Measurements from ENCODE around the gene RASD1.
A peak's percentile ranks its signal among the peaks of the same experiment; 100 is the strongest.

Gene RASD1

DNA sequence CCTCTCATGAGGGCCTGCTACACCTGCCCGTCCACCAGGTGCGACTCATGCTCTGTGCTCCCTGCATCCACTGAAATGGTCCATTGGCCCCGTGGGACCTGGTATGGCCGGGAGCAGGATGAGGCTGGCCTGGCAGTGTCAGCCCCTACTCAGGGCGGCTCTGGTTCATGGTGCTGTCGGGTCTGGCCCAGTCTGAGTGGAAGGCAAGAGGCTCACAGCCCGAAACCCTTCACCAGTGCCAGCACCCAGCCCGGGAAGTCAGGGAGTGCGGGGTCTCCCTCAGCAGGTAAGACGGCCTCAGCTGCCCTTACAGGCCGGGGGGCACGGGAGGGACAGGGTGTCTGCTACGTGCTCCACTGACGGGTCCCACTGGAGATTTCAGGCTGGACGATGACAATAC is 40.5 kb upstream of the RASD1 start:
- ChIA-PET CTCF (interaction anchor here (1.3 to 1.9 kb wide), 2 partner anchors 11 to 33 kb away, joined by 4 to 7 read pairs; no protein-coding TSS in a partner anchor), POLR2A (no interaction called here)
- H3K4me3 ChIP-seq (ENCODE audit: low read depth, low read length), result no peak overlapping the region
- DNase-seq (ENCODE audit: low read depth, low spot score), result no peak
- TF ChIP-seq, protein P1, sequence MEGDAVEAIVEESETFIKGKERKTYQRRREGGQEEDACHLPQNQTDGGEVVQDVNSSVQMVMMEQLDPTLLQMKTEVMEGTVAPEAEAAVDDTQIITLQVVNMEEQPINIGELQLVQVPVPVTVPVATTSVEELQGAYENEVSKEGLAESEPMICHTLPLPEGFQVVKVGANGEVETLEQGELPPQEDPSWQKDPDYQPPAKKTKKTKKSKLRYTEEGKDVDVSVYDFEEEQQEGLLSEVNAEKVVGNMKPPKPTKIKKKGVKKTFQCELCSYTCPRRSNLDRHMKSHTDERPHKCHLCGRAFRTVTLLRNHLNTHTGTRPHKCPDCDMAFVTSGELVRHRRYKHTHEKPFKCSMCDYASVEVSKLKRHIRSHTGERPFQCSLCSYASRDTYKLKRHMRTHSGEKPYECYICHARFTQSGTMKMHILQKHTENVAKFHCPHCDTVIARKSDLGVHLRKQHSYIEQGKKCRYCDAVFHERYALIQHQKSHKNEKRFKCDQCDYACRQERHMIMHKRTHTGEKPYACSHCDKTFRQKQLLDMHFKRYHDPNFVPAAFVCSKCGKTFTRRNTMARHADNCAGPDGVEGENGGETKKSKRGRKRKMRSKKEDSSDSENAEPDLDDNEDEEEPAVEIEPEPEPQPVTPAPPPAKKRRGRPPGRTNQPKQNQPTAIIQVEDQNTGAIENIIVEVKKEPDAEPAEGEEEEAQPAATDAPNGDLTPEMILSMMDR (IDR thresholded peaks at IDR 0.05; ENCODE audit: insufficient read depth, low read length, missing control alignments), result no peak

DNA sequence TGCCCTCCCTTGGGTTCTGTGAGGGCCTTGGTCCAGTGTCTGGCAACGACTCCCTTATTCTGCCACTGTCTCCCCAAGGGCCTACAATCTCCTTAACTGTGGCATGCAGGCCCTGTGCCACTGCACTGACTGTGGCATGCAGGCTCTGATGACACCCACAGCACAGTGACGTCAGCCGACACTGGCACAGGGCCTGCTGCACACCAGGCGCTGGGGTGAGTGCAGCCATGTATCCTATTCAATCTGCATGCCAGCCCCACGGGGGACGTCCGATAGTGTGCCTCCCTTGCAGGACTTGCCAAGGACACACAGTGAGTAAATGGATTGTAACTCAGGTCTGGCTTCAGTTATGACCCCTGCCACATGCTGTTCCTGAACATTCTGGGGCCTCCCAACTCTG is 39.8 kb upstream of the RASD1 start:
- TF ChIP-seq, protein P1 (IDR thresholded peaks at IDR 0.05; ENCODE audit: insufficient read depth, low read length, missing control alignments), result no peak
- ChIA-PET CTCF (interaction anchor here (1.4 to 1.9 kb wide), 2 partner anchors 34 to 39 kb away, joined by 3 to 7 read pairs; no protein-coding TSS in a partner anchor), POLR2A (no interaction called here)
- no peak overlapping the region for H3K4me3 ChIP-seq (ENCODE audit: low read depth, low read length)
- peak; percentile 41 for DNase-seq (ENCODE audit: low read depth, low spot score)

DNA sequence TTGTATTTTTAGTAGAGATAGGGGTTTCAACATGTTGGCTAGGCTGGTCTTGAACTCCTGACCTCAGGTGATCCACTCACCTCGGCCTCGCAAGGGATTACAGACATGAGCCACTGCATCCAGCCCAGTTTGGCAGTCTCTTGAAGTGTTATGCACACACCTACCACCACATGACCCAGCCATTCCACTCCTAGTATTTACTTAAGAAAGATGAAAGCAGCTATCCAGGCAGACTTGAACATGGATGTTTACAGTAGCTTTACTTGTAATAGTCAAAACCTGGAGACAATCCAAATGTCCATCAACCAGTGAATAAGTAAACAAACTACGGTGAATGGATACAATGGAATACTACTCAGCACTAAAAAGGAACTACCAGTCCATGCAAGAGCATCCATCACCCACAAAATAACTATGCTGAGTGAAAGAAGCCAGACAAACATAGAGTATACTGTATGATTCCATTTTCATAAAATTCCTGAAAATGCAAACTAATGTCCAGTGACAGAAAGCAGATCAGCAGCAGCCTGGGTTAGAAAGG is 37.8 kb upstream of the RASD1 start:
- no peak overlapping the region for H3K4me3 ChIP-seq (ENCODE audit: low read depth, low read length)
- DNase-seq (ENCODE audit: low read depth, low spot score), result no peak
- TF ChIP-seq, protein P1 (IDR thresholded peaks at IDR 0.05; ENCODE audit: insufficient read depth, low read length, missing control alignments), result no peak
- ChIA-PET POLR2A (no interaction called here), CTCF (interaction anchor here (2.0 kb wide), 1 partner anchor 11 kb away, joined by 4 read pairs; no protein-coding TSS in a partner anchor)

DNA sequence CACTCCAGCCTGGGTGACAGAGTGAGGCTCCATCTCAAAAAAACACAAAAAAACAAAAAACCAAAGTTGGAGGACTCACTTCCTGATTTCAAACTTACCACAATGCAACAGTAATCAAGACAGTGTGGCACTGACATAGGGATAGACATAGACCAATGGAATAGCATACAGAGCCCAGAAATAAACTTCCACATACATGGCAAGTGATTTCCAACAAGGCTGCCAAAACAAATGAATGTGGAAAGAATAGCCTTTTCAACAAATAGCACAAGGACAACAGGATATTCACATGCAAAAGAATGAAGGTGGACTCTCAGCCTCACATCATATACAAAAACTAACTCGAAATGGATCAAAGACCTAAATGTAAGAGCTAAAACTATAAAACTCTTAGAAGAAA is 36.8 kb upstream of the RASD1 start:
- no peak for DNase-seq (ENCODE audit: low read depth, low spot score)
- ChIA-PET POLR2A (no interaction called here), CTCF (interaction anchor here (1.0 to 2.0 kb wide), 2 partner anchors 10 to 37 kb away, joined by 3 to 4 read pairs; no protein-coding TSS in a partner anchor)
- no peak overlapping the region for H3K4me3 ChIP-seq (ENCODE audit: low read depth, low read length)
- TF ChIP-seq, protein P1 (IDR thresholded peaks at IDR 0.05; ENCODE audit: insufficient read depth, low read length, missing control alignments), result no peak

DNA sequence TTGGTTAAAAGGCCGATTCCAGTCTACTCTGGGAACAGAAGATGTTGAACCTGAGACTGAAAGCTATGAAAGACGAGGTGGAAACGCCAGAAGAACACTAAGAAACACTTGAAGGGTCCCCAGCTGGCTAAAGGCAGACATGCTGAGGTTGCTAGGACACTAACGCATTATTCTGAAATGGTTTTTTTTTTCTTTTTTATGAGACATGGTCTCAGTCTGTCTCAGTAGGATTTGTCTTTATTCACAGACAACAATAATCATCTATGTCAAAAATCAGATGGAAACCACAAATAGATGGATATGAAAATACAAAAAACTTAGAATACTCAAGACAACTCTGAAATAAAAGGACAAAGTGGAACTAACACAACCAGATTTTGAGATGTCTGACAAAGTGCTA is 35.0 kb upstream of the RASD1 start:
- ChIA-PET POLR2A (no interaction called here), CTCF (interaction anchor here (1.1 to 1.9 kb wide), 3 partner anchors 34 to 176 kb away, joined by 3 to 7 read pairs (median 3); no protein-coding TSS in a partner anchor)
- TF ChIP-seq, protein P1 (IDR thresholded peaks at IDR 0.05; ENCODE audit: insufficient read depth, low read length, missing control alignments), result no peak
- no peak overlapping the region for H3K4me3 ChIP-seq (ENCODE audit: low read depth, low read length)
- DNase-seq (ENCODE audit: low read depth, low spot score), result no peak

DNA sequence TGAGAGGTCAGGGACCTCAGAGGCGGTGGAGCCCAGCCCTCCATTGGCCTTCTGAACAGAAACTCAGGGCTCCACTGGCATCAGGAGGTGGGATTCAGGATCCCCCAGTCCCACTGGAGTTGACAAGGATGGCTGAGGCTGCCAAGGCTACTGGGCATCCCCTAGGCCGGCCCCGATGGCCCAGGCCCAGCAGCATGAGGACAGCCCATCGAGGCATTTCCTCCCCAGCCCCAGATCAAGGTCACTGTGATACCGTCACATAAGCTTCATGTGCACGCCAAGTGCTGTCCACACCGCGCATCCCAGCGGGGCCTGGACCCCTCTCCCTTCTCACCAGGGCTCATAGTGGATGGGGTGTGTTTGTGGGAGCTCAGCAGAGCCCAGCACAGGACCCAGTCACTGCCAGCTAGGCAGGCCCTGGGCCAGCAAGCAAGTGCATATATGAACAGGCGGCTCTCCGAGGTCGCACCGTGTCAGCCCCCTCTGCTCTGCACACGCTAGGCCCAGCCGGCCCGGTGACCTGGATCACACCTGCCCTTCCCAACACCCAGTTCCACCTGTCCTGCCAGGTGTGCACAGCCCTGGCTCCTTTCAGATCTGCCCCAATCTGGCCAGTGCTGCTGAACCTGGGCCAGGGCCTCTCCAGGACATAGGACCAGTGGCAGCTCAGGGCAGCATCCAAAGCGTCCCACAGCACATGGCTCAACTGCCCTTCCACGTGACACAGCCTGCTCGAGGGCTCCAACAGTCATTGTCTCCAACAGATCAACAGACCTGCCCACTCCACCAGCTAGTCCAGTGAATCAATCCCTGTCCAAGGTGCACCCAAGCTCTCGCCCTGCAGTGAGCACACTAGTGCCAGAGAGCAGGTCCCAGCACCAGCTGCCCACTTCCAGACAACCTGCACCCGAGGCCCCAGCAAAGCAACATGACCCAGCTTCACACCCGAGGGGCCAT is 32.8 kb upstream of the RASD1 start:
- CTCF ChIA-PET, result interaction anchor here (2.6 kb wide), 1 partner anchor 32 kb away, joined by 12 read pairs; the partner anchor contains the start of gene RASD1
- TF ChIP-seq, protein P1 (IDR thresholded peaks at IDR 0.05; ENCODE audit: insufficient read depth, low read length, missing control alignments), result no peak
- POLR2A ChIA-PET, result interaction anchor here (1.0 kb wide), 1 partner anchor 33 kb away, joined by 5 read pairs; the partner anchor contains the start of gene RASD1

More for the DNA sequence above, 32.8 kb upstream of the RASD1 start:
- DNase-seq (ENCODE audit: low read depth, low spot score), result no peak
- H3K4me3 ChIP-seq (ENCODE audit: low read depth, low read length), result no peak overlapping the region
